Neural progenitor cell (in vitro differentiated cells): ENCODE measurements around the gene LRFN2. TPM values are rescaled to one million over a fixed set of nuclear protein-coding genes. Genes with fewer than 3 reads are reported as not detected.

ENCODE experiments used
- DNase-seq: peaks from one replicate; pipeline ENCODE4 v3.0.0-alpha.2; 2016; ENCODE audit warnings: low spot score
- H2AFZ ChIP-seq: fragments of 200-600 bp; sonication (generic); replicated peaks from 2 replicates; pipeline ENCODE4 v1.6.1; 2016; ENCODE audit warnings: antibody characterized with exemption
- H3F3A ChIP-seq: fragments of 200-600 bp; sonication (generic); 2 replicates; pipeline ENCODE4 v1.6.1; 2016; ENCODE audit warnings: antibody characterized with exemption, low read depth
- H3K27ac ChIP-seq: fragments of 200-600 bp; sonication (generic); 2 replicates; pipeline ENCODE4 v1.5.1; 2016; ENCODE audit warnings: mild to moderate bottlenecking
- H3K27me3 ChIP-seq: fragments of 200-600 bp; sonication (generic); 2 replicates; pipeline ENCODE4 v1.6.1; 2016; ENCODE audit warnings: mild to moderate bottlenecking, moderate library complexity
- H3K36me3 ChIP-seq: fragments of 200-600 bp; sonication (generic); 2 replicates; pipeline ENCODE4 v1.5.1; 2016
- H3K4me1 ChIP-seq: fragments of 200-600 bp; sonication (generic); 2 replicates; pipeline ENCODE4 v1.6.1; 2016; ENCODE audit warnings: mixed run types
- H3K4me2 ChIP-seq: fragments of 200-600 bp; sonication (generic); 2 replicates; pipeline ENCODE4 v1.6.1; 2016
- H3K4me3 ChIP-seq: fragments of 200-600 bp; sonication (generic); 2 replicates; pipeline ENCODE4 v1.5.1; 2016
- H3K79me2 ChIP-seq: fragments of 200-600 bp; sonication (generic); 2 replicates; pipeline ENCODE4 v1.6.1; 2016; ENCODE audit warnings: low read depth
- H3K9ac ChIP-seq: fragments of 200-600 bp; sonication (generic); 2 replicates; pipeline ENCODE4 v1.6.1; 2016
- H3K9me3 ChIP-seq: fragments of 200-600 bp; sonication (generic); 2 replicates; pipeline ENCODE4 v1.5.1; 2016; ENCODE audit warnings: low read depth
- H4K20me1 ChIP-seq: fragments of 200-600 bp; sonication (generic); 2 replicates; pipeline ENCODE4 v1.6.1; 2016; ENCODE audit warnings: low read depth
- H3K27ac Mint-ChIP-seq: 3 replicates; pipeline ENCODE4 v1.8.0; 2021; ENCODE audit warnings: mixed read lengths
- H3K27me3 Mint-ChIP-seq: 2 replicates; pipeline ENCODE4 v1.8.0; 2022; ENCODE audit warnings: low read depth, mild to moderate bottlenecking, inconsistent platforms, moderate library complexity, mixed read lengths; ENCODE audit not compliant: insufficient read depth
- H3K36me3 Mint-ChIP-seq: 3 replicates; pipeline ENCODE4 v1.8.0; 2021; ENCODE audit warnings: mixed read lengths
- H3K4me1 Mint-ChIP-seq: 3 replicates; pipeline ENCODE4 v1.8.0; 2021; ENCODE audit warnings: mixed read lengths
- H3K4me3 Mint-ChIP-seq: 3 replicates; pipeline ENCODE4 v1.8.0; 2021; ENCODE audit warnings: mild to moderate bottlenecking, moderate library complexity, mixed read lengths
- H3K9me3 Mint-ChIP-seq: 3 replicates; pipeline ENCODE4 v1.8.0; 2020; ENCODE audit warnings: mixed read lengths
- CTCF ChIP-seq: fragments of 200-600 bp; sonication (generic); IDR thresholded peaks from 2 replicates; pipeline ENCODE4 v1.5.1; 2017; ENCODE audit warnings: antibody characterized with exemption, mild to moderate bottlenecking
- EZH2 ChIP-seq: fragments of 200-600 bp; sonication (generic); IDR thresholded peaks from 2 replicates; pipeline ENCODE4 v1.6.1; 2017; ENCODE audit warnings: antibody characterized with exemption, mild to moderate bottlenecking, moderate library complexity
- EZH2phosphoT487 ChIP-seq: fragments of 200-600 bp; sonication (generic); IDR thresholded peaks from 2 replicates; pipeline ENCODE4 v1.6.1; 2017; ENCODE audit warnings: antibody characterized with exemption
- total RNA-seq: library from RNA; depleted of rRNA; stranded (reverse); fragments of >200 nt; gene quantifications from 2 replicates; pipeline ENCODE4 v1.2.3, GENCODE V29; 2015; ENCODE audit warnings: low replicate concordance

LRFN2 gene
- total RNA-seq, 1 donor from 2014 or later, result not detected

- H3K36me3 Mint-ChIP-seq, result no peaks in the 10 kb centered on the region
- peak overlapping the region; percentile 50 for H3K27ac Mint-ChIP-seq
- peaks cover 23% of the 10 kb centered on the region for H3K4me1 Mint-ChIP-seq
- no peaks in the 10 kb centered on the region for H4K20me1 ChIP-seq
- H3K27me3 ChIP-seq, result no peaks in the 10 kb centered on the region
- H3K4me2 ChIP-seq, result no peak overlapping the region
- H3K27ac ChIP-seq, result no peak overlapping the region
- H3K4me1 ChIP-seq, result peaks cover 7% of the 10 kb centered on the region
- DNase-seq, result no peak
- no peaks in the 10 kb centered on the region for H3K36me3 ChIP-seq
- H3K4me3 ChIP-seq, result no peak overlapping the region
- no peaks in the 10 kb centered on the region for H3K79me2 ChIP-seq
- TF ChIP-seq EZH2 (no peak), EZH2phosphoT487 (no peak), CTCF (no peak)
- no peaks in the 10 kb centered on the region for H3K9me3 ChIP-seq
- no peaks in the 10 kb centered on the region for H3F3A ChIP-seq
- no peaks in the 10 kb centered on the region for H3K9me3 Mint-ChIP-seq
- H3K4me3 Mint-ChIP-seq, result no peak overlapping the region
- no peaks in the 10 kb centered on the region for H3K27me3 Mint-ChIP-seq
- no peak overlapping the region for H2AFZ ChIP-seq
- no peak overlapping the region for H3K9ac ChIP-seq
These were observed 176.3 kb downstream of the LRFN2 start for GRCh38 chr6:40410821-40411220.

GRCh38 chr6:40409716-40410397 is 177.3 kb downstream of the LRFN2 start:
- Mint-ChIP-seq H3K9me3 (no peaks in the 10 kb centered on the region), H3K27me3 (no peaks in the 10 kb centered on the region), H3K4me3 (no peak overlapping the region), H3K4me1 (peaks cover 23% of the 10 kb centered on the region), H3K27ac (peak overlapping the region; percentile 78), H3K36me3 (no peaks in the 10 kb centered on the region)
- H3K4me2 ChIP-seq, result no peak overlapping the region
- H3K4me1 ChIP-seq, result peaks cover 7% of the 10 kb centered on the region
- no peaks in the 10 kb centered on the region for H4K20me1 ChIP-seq
- no peaks in the 10 kb centered on the region for H3F3A ChIP-seq
- no peak for DNase-seq
- no peak overlapping the region for H3K4me3 ChIP-seq
- H2AFZ ChIP-seq, result no peak overlapping the region
- no peaks in the 10 kb centered on the region for H3K9me3 ChIP-seq
- TF ChIP-seq EZH2phosphoT487, result no peak
- no peak for TF ChIP-seq CTCF
- TF ChIP-seq EZH2, result no peak
- H3K9ac ChIP-seq, result no peak overlapping the region
- no peak overlapping the region for H3K27ac ChIP-seq
- no peaks in the 10 kb centered on the region for H3K27me3 ChIP-seq
- H3K79me2 ChIP-seq, result no peaks in the 10 kb centered on the region
- H3K36me3 ChIP-seq, result no peaks in the 10 kb centered on the region

GRCh38 chr6:40408786-40409542 is 178.2 kb downstream of the LRFN2 start:
- H3K27ac Mint-ChIP-seq, result no peak overlapping the region
- H3F3A ChIP-seq, result no peaks in the 10 kb centered on the region
- H3K36me3 Mint-ChIP-seq, result no peaks in the 10 kb centered on the region
- no peaks in the 10 kb centered on the region for H3K36me3 ChIP-seq
- H2AFZ ChIP-seq, result no peak overlapping the region
- no peaks in the 10 kb centered on the region for H3K79me2 ChIP-seq
- H3K9me3 ChIP-seq, result no peaks in the 10 kb centered on the region
- no peak overlapping the region for H3K4me3 ChIP-seq
- no peak overlapping the region for H3K27ac ChIP-seq
- no peak overlapping the region for H3K9ac ChIP-seq
- TF ChIP-seq EZH2, result no peak
- TF ChIP-seq CTCF, result no peak
- no peak for TF ChIP-seq EZH2phosphoT487
- H3K4me1 ChIP-seq, result peaks cover 7% of the 10 kb centered on the region
- no peaks in the 10 kb centered on the region for H4K20me1 ChIP-seq
- no peak overlapping the region for H3K4me2 ChIP-seq
- no peak for DNase-seq
- no peaks in the 10 kb centered on the region for H3K27me3 Mint-ChIP-seq
- H3K9me3 Mint-ChIP-seq, result no peaks in the 10 kb centered on the region
- no peak overlapping the region for H3K4me3 Mint-ChIP-seq
- H3K4me1 Mint-ChIP-seq, result peaks cover 23% of the 10 kb centered on the region
- no peaks in the 10 kb centered on the region for H3K27me3 ChIP-seq
